ENCODE results near the gene CD109.

DNA sequence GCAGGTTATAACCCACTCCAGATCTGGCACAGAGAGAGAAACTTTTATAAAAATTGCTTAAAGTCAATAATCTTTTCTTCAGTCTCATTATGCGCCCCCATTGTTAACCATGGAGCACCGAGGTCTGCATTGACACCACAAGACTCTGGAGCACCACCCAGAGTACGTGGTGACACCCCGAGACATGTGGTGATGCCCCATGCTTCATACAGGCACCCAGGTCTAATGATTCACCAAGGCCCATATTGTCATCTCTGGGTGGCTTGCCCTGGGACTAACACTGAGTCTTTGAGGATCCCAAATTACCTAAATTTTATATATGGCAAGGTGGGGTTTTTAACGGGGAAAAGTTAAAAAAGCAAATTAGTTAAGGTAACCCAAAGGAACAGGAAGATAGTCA, 31.1 kb downstream of the CD109 start:
- TF ChIP-seq, protein P1, sequence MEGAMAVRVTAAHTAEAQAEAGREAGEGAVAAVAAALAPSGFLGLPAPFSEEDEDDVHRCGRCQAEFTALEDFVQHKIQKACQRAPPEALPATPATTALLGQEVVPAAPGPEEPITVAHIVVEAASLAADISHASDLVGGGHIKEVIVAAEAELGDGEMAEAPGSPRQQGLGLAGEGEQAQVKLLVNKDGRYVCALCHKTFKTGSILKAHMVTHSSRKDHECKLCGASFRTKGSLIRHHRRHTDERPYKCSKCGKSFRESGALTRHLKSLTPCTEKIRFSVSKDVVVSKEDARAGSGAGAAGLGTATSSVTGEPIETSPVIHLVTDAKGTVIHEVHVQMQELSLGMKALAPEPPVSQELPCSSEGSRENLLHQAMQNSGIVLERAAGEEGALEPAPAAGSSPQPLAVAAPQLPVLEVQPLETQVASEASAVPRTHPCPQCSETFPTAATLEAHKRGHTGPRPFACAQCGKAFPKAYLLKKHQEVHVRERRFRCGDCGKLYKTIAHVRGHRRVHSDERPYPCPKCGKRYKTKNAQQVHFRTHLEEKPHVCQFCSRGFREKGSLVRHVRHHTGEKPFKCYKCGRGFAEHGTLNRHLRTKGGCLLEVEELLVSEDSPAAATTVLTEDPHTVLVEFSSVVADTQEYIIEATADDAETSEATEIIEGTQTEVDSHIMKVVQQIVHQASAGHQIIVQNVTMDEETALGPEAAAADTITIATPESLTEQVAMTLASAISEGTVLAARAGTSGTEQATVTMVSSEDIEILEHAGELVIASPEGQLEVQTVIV (IDR thresholded peaks at IDR 0.05; ENCODE audit: borderline replicate concordance, partially characterized antibody) = no peak
- TF ChIP-seq, protein P2, sequence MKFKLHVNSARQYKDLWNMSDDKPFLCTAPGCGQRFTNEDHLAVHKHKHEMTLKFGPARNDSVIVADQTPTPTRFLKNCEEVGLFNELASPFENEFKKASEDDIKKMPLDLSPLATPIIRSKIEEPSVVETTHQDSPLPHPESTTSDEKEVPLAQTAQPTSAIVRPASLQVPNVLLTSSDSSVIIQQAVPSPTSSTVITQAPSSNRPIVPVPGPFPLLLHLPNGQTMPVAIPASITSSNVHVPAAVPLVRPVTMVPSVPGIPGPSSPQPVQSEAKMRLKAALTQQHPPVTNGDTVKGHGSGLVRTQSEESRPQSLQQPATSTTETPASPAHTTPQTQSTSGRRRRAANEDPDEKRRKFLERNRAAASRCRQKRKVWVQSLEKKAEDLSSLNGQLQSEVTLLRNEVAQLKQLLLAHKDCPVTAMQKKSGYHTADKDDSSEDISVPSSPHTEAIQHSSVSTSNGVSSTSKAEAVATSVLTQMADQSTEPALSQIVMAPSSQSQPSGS (IDR thresholded peaks at IDR 0.05; ENCODE audit: low read length) = no peak
